Astrocyte (in vitro differentiated cells and primary cell): ENCODE measurements around the gene MAP1LC3A. TPM values are rescaled to one million over a fixed set of nuclear protein-coding genes. Genes with fewer than 3 reads are reported as not detected.

Experiments used
- DNase-seq: peaks from one replicate; pipeline ENCODE4 v3.0.0-alpha.2; 2010; ENCODE audit warnings: low read depth
- FAIRE-seq: peaks from 2 replicates; lab custom pipeline; 2011; peaks lifted over from hg19 to GRCh38; lab: Jason Lieb, UNC
- H2AFZ ChIP-seq: 2 replicates; pipeline ENCODE4 v1.6.0; 2012; ENCODE audit warnings: low read depth, low read length, inconsistent platforms
- H3K27ac ChIP-seq: 2 replicates; pipeline ENCODE4 v1.5.1; 2011; ENCODE audit warnings: low read depth, low read length, inconsistent platforms
- H3K27me3 ChIP-seq: 2 replicates; pipeline ENCODE4 v1.6.0; 2011; ENCODE audit warnings: low read length, inconsistent platforms; ENCODE audit not compliant: insufficient read depth
- H3K36me3 ChIP-seq: 2 replicates; pipeline ENCODE4 v1.5.1; 2011; ENCODE audit warnings: low read length, inconsistent platforms; ENCODE audit not compliant: insufficient read depth
- H3K4me1 ChIP-seq: 2 replicates; pipeline ENCODE4 v1.5.1; 2011; ENCODE audit warnings: low read length, inconsistent platforms; ENCODE audit not compliant: insufficient read depth
- H3K4me2 ChIP-seq: 2 replicates; pipeline ENCODE4 v1.6.0; 2012; ENCODE audit warnings: low read length, inconsistent platforms
- H3K4me3 ChIP-seq: 2 replicates; pipeline ENCODE4 v1.5.1; 2011; ENCODE audit warnings: low read depth, mild to moderate bottlenecking, low read length, inconsistent platforms; ENCODE audit not compliant: insufficient read depth
- H3K79me2 ChIP-seq: 2 replicates; pipeline ENCODE4 v1.6.0; 2012; ENCODE audit warnings: mild to moderate bottlenecking, low read length, inconsistent platforms; ENCODE audit not compliant: insufficient read depth
- H3K9ac ChIP-seq: 2 replicates; pipeline ENCODE4 v1.6.0; 2012; ENCODE audit warnings: mild to moderate bottlenecking, low read length, inconsistent platforms
- H3K9me3 ChIP-seq: 2 replicates; pipeline ENCODE4 v1.5.1; 2012; ENCODE audit warnings: low read depth, mild to moderate bottlenecking, low read length, inconsistent platforms; ENCODE audit not compliant: insufficient read depth
- H4K20me1 ChIP-seq: 2 replicates; pipeline ENCODE4 v1.6.0; 2012; ENCODE audit warnings: low read length, inconsistent platforms; ENCODE audit not compliant: insufficient read depth
- H3K27ac Mint-ChIP-seq: one replicate; pipeline ENCODE4 v1.8.0; 2021; ENCODE audit warnings: mild to moderate bottlenecking, mixed read lengths; ENCODE audit not compliant: unreplicated experiment
- H3K27me3 Mint-ChIP-seq: one replicate; pipeline ENCODE4 v1.8.0; 2021; ENCODE audit warnings: low read depth, mixed read lengths; ENCODE audit not compliant: unreplicated experiment
- H3K36me3 Mint-ChIP-seq: one replicate; pipeline ENCODE4 v1.8.0; 2021; ENCODE audit warnings: low read depth, mixed read lengths; ENCODE audit not compliant: unreplicated experiment
- H3K4me1 Mint-ChIP-seq: one replicate; pipeline ENCODE4 v1.8.0; 2021; ENCODE audit warnings: low read depth, mixed read lengths; ENCODE audit not compliant: unreplicated experiment
- H3K4me3 Mint-ChIP-seq: one replicate; pipeline ENCODE4 v1.8.0; 2021; ENCODE audit warnings: mild to moderate bottlenecking, moderate library complexity, mixed read lengths; ENCODE audit not compliant: unreplicated experiment
- H3K9me3 Mint-ChIP-seq: one replicate; pipeline ENCODE4 v1.8.0; 2021; ENCODE audit warnings: mild to moderate bottlenecking, mixed read lengths; ENCODE audit not compliant: unreplicated experiment
- CTCF ChIP-seq: IDR thresholded peaks from 2 replicates; pipeline ENCODE4 v1.5.1; 2011; ENCODE audit warnings: low read depth, mild to moderate bottlenecking, inconsistent platforms, low read length, moderate library complexity; ENCODE audit not compliant: insufficient read depth
- EZH2 ChIP-seq: IDR thresholded peaks from 2 replicates; pipeline ENCODE4 v1.6.1; 2012; ENCODE audit warnings: mild to moderate bottlenecking, low read length, inconsistent platforms; ENCODE audit not compliant: insufficient read depth
- total RNA-seq: library from RNA; stranded (reverse); gene quantifications from 2 replicates; pipeline ENCODE4 v1.2.1, GENCODE V29; 2021

The MAP1LC3A gene
- total RNA-seq, 1 donor from 2014 or later = 48.9 TPM

GRCh38 chr20:34543463-34544056 is 15.0 kb upstream of the MAP1LC3A start:
- no peak overlapping the region for H3K9ac ChIP-seq
- no peaks in the 10 kb centered on the region for H3K9me3 Mint-ChIP-seq
- DNase-seq (no peak), FAIRE-seq (no peak)
- H3K27ac ChIP-seq = no peak overlapping the region
- no peaks in the 10 kb centered on the region for H3K79me2 ChIP-seq
- peaks cover 24% of the 10 kb centered on the region for H3K36me3 Mint-ChIP-seq
- TF ChIP-seq EZH2 (no peak), CTCF (no peak)
- H4K20me1 ChIP-seq = peaks cover 7% of the 10 kb centered on the region
- H3K27me3 ChIP-seq = no peaks in the 10 kb centered on the region
- H2AFZ ChIP-seq = no peak overlapping the region
- no peaks in the 10 kb centered on the region for H3K4me1 Mint-ChIP-seq
- H3K4me1 ChIP-seq = no peaks in the 10 kb centered on the region
- H3K27ac Mint-ChIP-seq = no peak overlapping the region
- peaks cover 30% of the 10 kb centered on the region for H3K36me3 ChIP-seq
- no peak overlapping the region for H3K4me3 Mint-ChIP-seq
- no peaks in the 10 kb centered on the region for H3K27me3 Mint-ChIP-seq
- no peak overlapping the region for H3K4me2 ChIP-seq
- H3K4me3 ChIP-seq = no peak overlapping the region
- no peaks in the 10 kb centered on the region for H3K9me3 ChIP-seq

GRCh38 chr20:34544109-34544796 is 14.3 kb upstream of the MAP1LC3A start:
- no peak overlapping the region for H3K4me3 Mint-ChIP-seq
- no peaks in the 10 kb centered on the region for H3K4me1 Mint-ChIP-seq
- H3K4me3 ChIP-seq = no peak overlapping the region
- H3K27ac ChIP-seq = no peak overlapping the region
- H3K27me3 Mint-ChIP-seq = no peaks in the 10 kb centered on the region
- peaks cover 24% of the 10 kb centered on the region for H3K36me3 ChIP-seq
- FAIRE-seq = no peak
- H4K20me1 ChIP-seq = peaks cover under 1% of the 10 kb centered on the region
- no peak overlapping the region for H3K4me2 ChIP-seq
- TF ChIP-seq CTCF (no peak), EZH2 (no peak)
- no peaks in the 10 kb centered on the region for H3K4me1 ChIP-seq
- no peaks in the 10 kb centered on the region for H3K79me2 ChIP-seq
- H3K36me3 Mint-ChIP-seq = peaks cover 24% of the 10 kb centered on the region
- no peak overlapping the region for H2AFZ ChIP-seq
- no peak for DNase-seq
- no peaks in the 10 kb centered on the region for H3K9me3 ChIP-seq
- H3K27ac Mint-ChIP-seq = no peak overlapping the region
- no peak overlapping the region for H3K9ac ChIP-seq
- H3K27me3 ChIP-seq = no peaks in the 10 kb centered on the region
- H3K9me3 Mint-ChIP-seq = no peaks in the 10 kb centered on the region

GRCh38 chr20:34546751-34547181 is 11.8 kb upstream of the MAP1LC3A start:
- Histone ChIP-seq H3K4me2 (no peak overlapping the region), H3K9ac (no peak overlapping the region), H3K4me1 (no peaks in the 10 kb centered on the region), H2AFZ (no peak overlapping the region), H3K36me3 (peaks cover 2% of the 10 kb centered on the region), H3K27ac (no peak overlapping the region), H3K79me2 (no peaks in the 10 kb centered on the region), H3K9me3 (no peaks in the 10 kb centered on the region), H4K20me1 (no peaks in the 10 kb centered on the region), H3K4me3 (no peak overlapping the region), H3K27me3 (no peaks in the 10 kb centered on the region)
- no peaks in the 10 kb centered on the region for H3K27me3 Mint-ChIP-seq
- DNase-seq (no peak), FAIRE-seq (no peak)
- peaks cover 10% of the 10 kb centered on the region for H3K36me3 Mint-ChIP-seq
- H3K4me3 Mint-ChIP-seq = no peak overlapping the region
- H3K9me3 Mint-ChIP-seq = no peaks in the 10 kb centered on the region
- no peak for TF ChIP-seq EZH2
- TF ChIP-seq CTCF = no peak
- H3K4me1 Mint-ChIP-seq = no peaks in the 10 kb centered on the region
- no peak overlapping the region for H3K27ac Mint-ChIP-seq
